ENCODE measurements around the gene GSE1.
A peak's percentile ranks its signal among the peaks of the same experiment; 100 is the strongest.

GSE1 gene

GRCh38 chr16:85709766-85710585 is 96.9 kb downstream of the GSE1 start:
- DNase-seq = no peak

- DNase-seq = no peak
Measured at GRCh38 chr16:85710732-85711131, 97.6 kb downstream of the GSE1 start.

- DNase-seq = no peak
Measured at GRCh38 chr16:85711982-85712587, 99.0 kb downstream of the GSE1 start.

GRCh38 chr16:85712801-85713200 is 99.7 kb downstream of the GSE1 start:
- DNase-seq = no peak

- DNase-seq = no peak
Measured at GRCh38 chr16:85715169-85716021, 102.3 kb downstream of the GSE1 start.

- DNase-seq = no peak
Measured at GRCh38 chr16:85716022-85716679, 103.0 kb downstream of the GSE1 start.

GRCh38 chr16:85716680-85717038 is 103.5 kb downstream of the GSE1 start:
- no peak for DNase-seq

- peak; percentile 14 for DNase-seq
Measured at GRCh38 chr16:85717393-85718152, 104.5 kb downstream of the GSE1 start.

- no peak for DNase-seq
Measured at GRCh38 chr16:85718153-85718477, 105.0 kb downstream of the GSE1 start.

- DNase-seq = no peak
Measured at GRCh38 chr16:85718682-85719081, 105.6 kb downstream of the GSE1 start.

- DNase-seq = no peak
Measured at GRCh38 chr16:85719605-85720301, 106.6 kb downstream of the GSE1 start.

GRCh38 chr16:85720302-85720637 is 107.1 kb downstream of the GSE1 start:
- no peak for DNase-seq

- no peak for DNase-seq
Measured at GRCh38 chr16:85722128-85722893, 109.2 kb downstream of the GSE1 start.

GRCh38 chr16:85724126-85724879 is 111.2 kb downstream of the GSE1 start:
- no peak for DNase-seq

GRCh38 chr16:85724936-85725335 is 111.8 kb downstream of the GSE1 start:
- no peak for DNase-seq
